ENCODE results near the gene TSPAN8.

Gene TSPAN8

DNA sequence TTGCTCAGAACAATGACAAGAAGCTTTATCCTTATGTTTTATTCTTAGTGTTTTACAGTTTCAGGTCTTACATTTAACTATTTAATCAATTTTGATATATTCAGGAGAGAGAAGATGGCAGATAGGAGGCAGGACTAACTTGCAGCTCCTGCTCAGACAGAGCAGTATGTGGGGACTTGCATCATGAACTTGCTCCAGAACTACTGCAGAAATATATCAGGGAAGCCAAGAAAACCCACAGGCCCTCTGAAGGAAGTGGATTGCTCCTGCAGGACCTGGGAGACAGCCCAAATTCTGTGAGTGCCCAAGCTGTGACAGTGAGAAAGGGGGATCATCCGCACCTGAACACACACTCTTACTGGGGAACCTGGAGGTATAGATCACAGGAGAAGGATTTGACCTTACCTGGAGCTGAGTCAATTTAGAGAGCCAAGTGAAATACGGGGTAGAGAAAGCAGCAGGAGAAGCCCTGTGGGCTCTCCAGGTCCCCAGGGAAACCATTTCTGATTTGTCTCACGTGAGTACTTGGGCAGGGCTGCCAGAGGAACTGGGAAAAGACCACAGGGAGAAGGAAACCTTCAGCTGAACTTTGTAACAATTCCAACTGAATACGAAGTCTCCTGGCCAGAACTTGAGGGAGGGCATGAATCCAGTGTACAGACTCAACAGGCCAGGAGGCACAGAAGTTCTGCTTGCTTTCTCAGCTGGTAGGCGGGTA is 28.9 kb upstream of the TSPAN8 start:
- H3K27ac ChIP-seq = peak overlapping the region; percentile 63 to 67
- no peak overlapping the region for H3K4me3 ChIP-seq
- H3K36me3 ChIP-seq = no peaks in the 10 kb centered on the region
- no peaks in the 10 kb centered on the region for H3K27me3 ChIP-seq
- peaks cover 0 to 27% (median 7%) of the 10 kb centered on the region in 4 donors for H3K4me1 ChIP-seq
- H3K9me3 ChIP-seq = no peaks in the 10 kb centered on the region
- DNase-seq = peak; percentile 30 to 80
- TF ChIP-seq, protein P1, sequence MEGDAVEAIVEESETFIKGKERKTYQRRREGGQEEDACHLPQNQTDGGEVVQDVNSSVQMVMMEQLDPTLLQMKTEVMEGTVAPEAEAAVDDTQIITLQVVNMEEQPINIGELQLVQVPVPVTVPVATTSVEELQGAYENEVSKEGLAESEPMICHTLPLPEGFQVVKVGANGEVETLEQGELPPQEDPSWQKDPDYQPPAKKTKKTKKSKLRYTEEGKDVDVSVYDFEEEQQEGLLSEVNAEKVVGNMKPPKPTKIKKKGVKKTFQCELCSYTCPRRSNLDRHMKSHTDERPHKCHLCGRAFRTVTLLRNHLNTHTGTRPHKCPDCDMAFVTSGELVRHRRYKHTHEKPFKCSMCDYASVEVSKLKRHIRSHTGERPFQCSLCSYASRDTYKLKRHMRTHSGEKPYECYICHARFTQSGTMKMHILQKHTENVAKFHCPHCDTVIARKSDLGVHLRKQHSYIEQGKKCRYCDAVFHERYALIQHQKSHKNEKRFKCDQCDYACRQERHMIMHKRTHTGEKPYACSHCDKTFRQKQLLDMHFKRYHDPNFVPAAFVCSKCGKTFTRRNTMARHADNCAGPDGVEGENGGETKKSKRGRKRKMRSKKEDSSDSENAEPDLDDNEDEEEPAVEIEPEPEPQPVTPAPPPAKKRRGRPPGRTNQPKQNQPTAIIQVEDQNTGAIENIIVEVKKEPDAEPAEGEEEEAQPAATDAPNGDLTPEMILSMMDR (IDR thresholded peaks at IDR 0.05) = no peak
- intact Hi-C loops (cut with DNase I; ENCODE audit: low total_unique reads) = no loop called here

DNA sequence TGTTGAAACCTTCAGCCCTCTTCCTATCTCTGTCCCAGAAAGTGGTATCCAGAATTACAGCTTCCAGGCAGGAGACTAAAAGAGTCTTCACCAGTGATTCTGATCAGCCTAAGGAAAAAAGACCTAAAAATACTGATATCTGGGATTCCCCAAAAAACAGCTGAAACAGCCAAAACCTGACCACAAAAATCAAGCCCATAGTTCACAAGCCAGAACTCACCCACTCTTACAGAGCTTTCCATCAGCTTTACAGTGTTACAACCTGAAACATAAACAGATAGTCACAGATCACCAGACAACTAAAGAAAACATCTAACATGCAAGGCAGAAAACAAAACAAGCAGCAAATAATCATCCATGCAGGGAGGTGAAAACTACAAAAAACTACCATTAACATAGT is 26.0 kb upstream of the TSPAN8 start:
- intact Hi-C loops (cut with DNase I; ENCODE audit: low total_unique reads) = no loop called here
- Histone ChIP-seq H3K27me3 (no peaks in the 10 kb centered on the region), H3K27ac (no peak overlapping the region), H3K9me3 (no peaks in the 10 kb centered on the region), H3K36me3 (no peaks in the 10 kb centered on the region), H3K4me1 (peaks cover 0 to 27% (median 7%) of the 10 kb centered on the region in 4 donors), H3K4me3 (no peak overlapping the region)
- TF ChIP-seq, protein P1 (IDR thresholded peaks at IDR 0.05) = no peak
- DNase-seq = no peak

DNA sequence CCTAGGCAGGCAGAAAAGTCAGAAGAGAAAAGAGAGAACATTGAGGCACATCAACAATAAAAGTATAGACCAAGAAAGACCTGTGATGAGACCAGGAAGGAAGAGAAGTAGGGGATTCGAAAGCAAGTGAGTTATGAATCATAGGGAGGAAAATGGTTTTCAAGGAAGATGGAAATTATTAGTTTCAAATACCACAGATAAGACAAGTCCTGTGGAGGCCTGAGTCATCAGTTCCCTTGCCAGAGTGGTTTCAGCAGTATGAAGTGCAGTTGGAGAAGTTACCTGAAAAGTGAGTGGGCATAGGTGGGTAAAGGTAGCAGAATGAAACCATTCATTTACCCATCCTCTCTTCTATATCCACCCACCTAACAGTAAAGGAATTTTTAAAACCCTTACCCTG is 25.2 kb upstream of the TSPAN8 start:
- no peaks in the 10 kb centered on the region for H3K9me3 ChIP-seq
- H3K4me1 ChIP-seq = peaks cover 0 to 27% (median 7%) of the 10 kb centered on the region in 4 donors
- no peak overlapping the region for H3K4me3 ChIP-seq
- intact Hi-C loops (cut with DNase I; ENCODE audit: low total_unique reads) = no loop called here
- DNase-seq = peak in 1 of 2 donors; percentile 39
- no peak overlapping the region for H3K27ac ChIP-seq
- H3K27me3 ChIP-seq = no peaks in the 10 kb centered on the region
- H3K36me3 ChIP-seq = no peaks in the 10 kb centered on the region
- TF ChIP-seq, protein P1 (IDR thresholded peaks at IDR 0.05) = no peak

DNA sequence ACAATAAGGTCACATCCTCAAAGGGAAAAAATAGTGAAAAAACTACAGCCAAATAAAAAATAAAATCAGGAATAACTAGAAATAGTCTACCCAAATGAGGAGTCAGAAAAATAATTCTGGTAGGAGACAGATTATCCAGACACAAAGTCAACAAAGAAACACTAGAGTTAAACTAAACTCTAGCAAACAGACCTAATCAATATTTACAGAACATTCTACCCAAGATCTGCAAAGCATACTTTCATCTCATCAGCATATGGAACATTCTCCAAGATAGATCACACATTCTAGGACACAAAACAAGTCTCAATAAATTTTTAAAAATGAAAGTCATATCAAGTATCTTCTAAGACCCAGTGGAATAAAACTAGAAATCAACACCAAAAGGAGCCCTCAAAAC is 20.4 kb upstream of the TSPAN8 start:
- H3K9me3 ChIP-seq = no peaks in the 10 kb centered on the region
- no peak for DNase-seq
- TF ChIP-seq, protein P1 (IDR thresholded peaks at IDR 0.05) = no peak
- H3K4me1 ChIP-seq = peaks cover 0 to 4% (median under 1%) of the 10 kb centered on the region in 4 donors
- intact Hi-C loops (cut with DNase I; ENCODE audit: low total_unique reads) = no loop called here
- no peak overlapping the region for H3K4me3 ChIP-seq
- no peaks in the 10 kb centered on the region for H3K27me3 ChIP-seq
- no peak overlapping the region for H3K27ac ChIP-seq
- H3K36me3 ChIP-seq = no peaks in the 10 kb centered on the region

DNA sequence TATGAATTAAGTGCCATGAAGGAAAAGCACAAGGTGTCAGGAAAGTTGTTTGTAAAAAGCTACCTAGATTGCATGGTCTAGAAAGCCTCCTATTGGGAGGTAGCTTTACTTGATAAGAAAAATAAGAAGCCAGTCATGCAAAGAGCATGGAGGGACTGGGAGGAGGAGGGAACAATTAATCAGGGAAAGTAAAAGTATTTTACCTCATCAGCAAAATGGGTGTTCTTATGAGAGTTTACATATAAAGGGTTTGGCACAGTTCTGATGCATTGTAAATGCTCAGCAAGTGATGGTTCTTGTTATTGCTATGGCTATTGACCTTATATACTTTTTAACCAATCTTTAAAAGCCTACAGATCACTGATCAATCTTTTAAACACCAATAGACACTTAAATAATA is 17.0 kb upstream of the TSPAN8 start:
- no peak overlapping the region for H3K4me3 ChIP-seq
- no peak for DNase-seq
- no peaks in the 10 kb centered on the region for H3K27me3 ChIP-seq
- H3K27ac ChIP-seq = no peak overlapping the region
- intact Hi-C loops (cut with DNase I; ENCODE audit: low total_unique reads) = no loop called here
- TF ChIP-seq, protein P1 (IDR thresholded peaks at IDR 0.05) = no peak
- H3K9me3 ChIP-seq = no peaks in the 10 kb centered on the region
- no peaks in the 10 kb centered on the region for H3K4me1 ChIP-seq
- H3K36me3 ChIP-seq = no peaks in the 10 kb centered on the region
